WTC11 (cell line): Measurements from ENCODE around the gene MACROD2. TPM values are rescaled to one million over a fixed set of nuclear protein-coding genes. Genes with fewer than 3 reads are reported as not detected.

Source experiments
- ATAC-seq: fragments of 200-7000 bp; cut with Tn5 transposase; 2 replicates; pipeline ENCODE4 v1.10.0; 2021; ENCODE audit warnings: mild to moderate bottlenecking, moderate library complexity
- CTCF ChIA-PET: fragments of 300-600 bp; sonication (Branson Sonifier 250); formaldehyde crosslinking; loops from one replicate; lab custom pipeline; 2021; ENCODE audit warnings: antibody characterized with exemption; lab: Charles Lee
- POLR2A ChIA-PET: fragments of 350-600 bp; sonication (Branson Sonifier 250); formaldehyde crosslinking; loops from one replicate; lab custom pipeline; 2021; ENCODE audit warnings: antibody characterized with exemption; lab: Charles Lee
- DNase-seq: peaks from one replicate; pipeline ENCODE4 v3.0.0; 2021; ENCODE audit warnings: low spot score
- H3K27ac Mint-ChIP-seq: 2 replicates; pipeline ENCODE4 v1.8.0; 2021; ENCODE audit warnings: mixed read lengths
- H3K27me3 Mint-ChIP-seq: 2 replicates; pipeline ENCODE4 v1.8.0; 2021; ENCODE audit warnings: low read depth, mild to moderate bottlenecking, moderate library complexity, mixed read lengths
- H3K36me3 Mint-ChIP-seq: 2 replicates; pipeline ENCODE4 v1.8.0; 2021; ENCODE audit warnings: mixed read lengths
- H3K4me1 Mint-ChIP-seq: 2 replicates; pipeline ENCODE4 v1.8.0; 2022; ENCODE audit warnings: mixed read lengths
- H3K4me3 Mint-ChIP-seq: 2 replicates; pipeline ENCODE4 v1.8.0; 2021; ENCODE audit warnings: mild to moderate bottlenecking, moderate library complexity, mixed read lengths
- H3K9me3 Mint-ChIP-seq: 2 replicates; pipeline ENCODE4 v1.8.0; 2021; ENCODE audit warnings: mixed read lengths
- AR ChIP-seq: fragments of 250-450 bp; sonication (Bioruptor Pico); IDR thresholded peaks from 2 replicates; pipeline ENCODE4 v1.9.0; 2021; ENCODE audit warnings: mild to moderate bottlenecking
- E2F4 ChIP-seq: sonication (generic); formaldehyde crosslinking; IDR thresholded peaks from 2 replicates; pipeline ENCODE4 v1.8.1; 2022; ENCODE audit warnings: low read depth, mild to moderate bottlenecking, moderate library complexity, missing genetic modification reagents, borderline replicate concordance
- ELF4 ChIP-seq: sonication (generic); formaldehyde crosslinking; IDR thresholded peaks from 2 replicates; pipeline ENCODE4 v1.8.1; 2022; ENCODE audit warnings: low read depth, mild to moderate bottlenecking, moderate library complexity, missing genetic modification reagents
- FOXK1 ChIP-seq: sonication (generic); formaldehyde crosslinking; IDR thresholded peaks from 2 replicates; pipeline ENCODE4 v1.8.0; 2022; ENCODE audit warnings: mild to moderate bottlenecking, moderate library complexity, missing genetic modification reagents
- FOXP1 ChIP-seq: sonication (generic); formaldehyde crosslinking; IDR thresholded peaks from 2 replicates; pipeline ENCODE4 v1.8.0; 2022; ENCODE audit warnings: missing genetic modification reagents, mild to moderate bottlenecking, moderate library complexity, borderline replicate concordance
- GTF2I ChIP-seq: fragments of 250-450 bp; sonication (Bioruptor Pico); conservative IDR thresholded peaks from 2 replicates; pipeline ENCODE4 v1.4.0; 2021; ENCODE audit warnings: mild to moderate bottlenecking
- HMGA2 ChIP-seq: fragments of 250-450 bp; sonication (Bioruptor Pico); IDR thresholded peaks from 2 replicates; pipeline ENCODE4 v1.4.0; 2021; ENCODE audit warnings: mild to moderate bottlenecking, moderate library complexity
- HMGXB4 ChIP-seq: sonication (generic); formaldehyde crosslinking; IDR thresholded peaks from 2 replicates; pipeline ENCODE4 v1.8.1; 2023; ENCODE audit warnings: mild to moderate bottlenecking, moderate library complexity, missing genetic modification reagents
- IRF2 ChIP-seq: sonication (generic); formaldehyde crosslinking; IDR thresholded peaks from 2 replicates; pipeline ENCODE4 v1.8.0; 2022; ENCODE audit warnings: low read depth, missing genetic modification reagents, borderline replicate concordance
- MYBL2 ChIP-seq: sonication (generic); formaldehyde crosslinking; IDR thresholded peaks from 2 replicates; pipeline ENCODE4 v1.8.1; 2023; ENCODE audit warnings: mild to moderate bottlenecking, moderate library complexity, missing genetic modification reagents
- NFE2L1 ChIP-seq: sonication (generic); formaldehyde crosslinking; IDR thresholded peaks from 2 replicates; pipeline ENCODE4 v1.8.1; 2023; ENCODE audit warnings: missing genetic modification reagents
- NFYB ChIP-seq: sonication (generic); formaldehyde crosslinking; conservative IDR thresholded peaks from 2 replicates; pipeline ENCODE4 v1.8.0; 2022; ENCODE audit warnings: low read depth, missing genetic modification reagents
- OVOL2 ChIP-seq: fragments of 250-450 bp; sonication (Bioruptor Pico); IDR thresholded peaks from 2 replicates; pipeline ENCODE4 v1.9.0; 2021; ENCODE audit warnings: mild to moderate bottlenecking, borderline replicate concordance
- RELA ChIP-seq: sonication (generic); formaldehyde crosslinking; IDR thresholded peaks from 2 replicates; pipeline ENCODE4 v1.8.1; 2022; ENCODE audit warnings: missing genetic modification reagents, mild to moderate bottlenecking, borderline replicate concordance
- SMAD4 ChIP-seq: sonication (generic); formaldehyde crosslinking; IDR thresholded peaks from 2 replicates; pipeline ENCODE4 v1.8.0; 2022; ENCODE audit warnings: mild to moderate bottlenecking, missing genetic modification reagents
- ZBTB21 ChIP-seq: sonication (generic); formaldehyde crosslinking; IDR thresholded peaks from 2 replicates; pipeline ENCODE4 v1.8.1; 2023; ENCODE audit warnings: mild to moderate bottlenecking, missing genetic modification reagents, borderline replicate concordance
- ZMAT4 ChIP-seq: fragments of 250-450 bp; sonication (Bioruptor Pico); IDR thresholded peaks from 2 replicates; pipeline ENCODE4 v1.9.0; 2021; ENCODE audit warnings: mild to moderate bottlenecking
- ZNF138 ChIP-seq: sonication (generic); formaldehyde crosslinking; conservative IDR thresholded peaks from 2 replicates; pipeline ENCODE4 v1.8.1; 2022; ENCODE audit warnings: mild to moderate bottlenecking, moderate library complexity, missing genetic modification reagents
- ZNF317 ChIP-seq: sonication (generic); formaldehyde crosslinking; IDR thresholded peaks from 2 replicates; pipeline ENCODE4 v1.8.1; 2023; ENCODE audit warnings: low read depth, mild to moderate bottlenecking, moderate library complexity, missing genetic modification reagents, borderline replicate concordance
- ZNF396 ChIP-seq: fragments of 250-450 bp; sonication (Bioruptor Pico); IDR thresholded peaks from 2 replicates; pipeline ENCODE4 v1.8.0; 2021; ENCODE audit warnings: mild to moderate bottlenecking, moderate library complexity, borderline replicate concordance
- total RNA-seq: library from RNA; stranded (reverse); gene quantifications from 3 replicates; pipeline ENCODE4 v1.2.3, GENCODE V29; 2021
- TF ChIP-seq, protein P1 (sequence below): sonication (generic); formaldehyde crosslinking; IDR thresholded peaks from 2 replicates; pipeline ENCODE4 v1.8.1; 2023; ENCODE audit warnings: mild to moderate bottlenecking, missing genetic modification reagents, moderate library complexity
- TF ChIP-seq, protein P2 (sequence below): sonication (generic); formaldehyde crosslinking; IDR thresholded peaks from 2 replicates; pipeline ENCODE4 v1.8.0; 2022; ENCODE audit warnings: mild to moderate bottlenecking, missing genetic modification reagents

Gene MACROD2
- total RNA-seq, 1 experiment from 2014 or later, result 4.1 TPM

DNA sequence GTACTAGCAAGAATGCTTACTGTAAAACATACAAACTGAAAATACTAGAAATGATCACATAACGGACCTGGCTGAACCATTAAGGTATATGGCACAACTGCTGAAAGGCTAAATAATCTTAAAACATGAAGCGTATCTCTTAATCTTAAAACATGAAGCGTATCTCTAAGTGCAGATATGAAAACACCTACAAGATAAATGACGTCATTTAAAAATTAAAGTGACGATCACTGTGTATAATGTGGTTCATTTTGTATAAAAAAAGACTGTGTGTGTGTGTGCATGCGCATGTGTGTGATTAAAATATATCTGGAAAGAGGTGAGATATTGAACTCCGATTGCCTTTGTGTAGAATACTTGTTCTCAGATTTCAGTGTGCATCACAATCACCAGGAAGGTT, 1797.5 kb downstream of the MACROD2 start:
- Mint-ChIP-seq H3K27me3 (no peaks in the 10 kb centered on the region), H3K9me3 (no peaks in the 10 kb centered on the region), H3K4me3 (no peak overlapping the region), H3K27ac (no peak overlapping the region), H3K4me1 (peaks cover 41% of the 10 kb centered on the region), H3K36me3 (no peaks in the 10 kb centered on the region)
- TF ChIP-seq, protein P1, sequence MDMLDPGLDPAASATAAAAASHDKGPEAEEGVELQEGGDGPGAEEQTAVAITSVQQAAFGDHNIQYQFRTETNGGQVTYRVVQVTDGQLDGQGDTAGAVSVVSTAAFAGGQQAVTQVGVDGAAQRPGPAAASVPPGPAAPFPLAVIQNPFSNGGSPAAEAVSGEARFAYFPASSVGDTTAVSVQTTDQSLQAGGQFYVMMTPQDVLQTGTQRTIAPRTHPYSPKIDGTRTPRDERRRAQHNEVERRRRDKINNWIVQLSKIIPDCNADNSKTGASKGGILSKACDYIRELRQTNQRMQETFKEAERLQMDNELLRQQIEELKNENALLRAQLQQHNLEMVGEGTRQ, result no peak
- TF ChIP-seq IRF2 (no peak), SMAD4 (no peak), ZNF396 (no peak), MYBL2 (CRISPR knock-in tag) (no peak), NFYB (no peak), ZNF317 (CRISPR knock-in tag) (no peak), NFE2L1 (CRISPR knock-in tag) (no peak), ELF4 (no peak)
- TF ChIP-seq, protein P2, sequence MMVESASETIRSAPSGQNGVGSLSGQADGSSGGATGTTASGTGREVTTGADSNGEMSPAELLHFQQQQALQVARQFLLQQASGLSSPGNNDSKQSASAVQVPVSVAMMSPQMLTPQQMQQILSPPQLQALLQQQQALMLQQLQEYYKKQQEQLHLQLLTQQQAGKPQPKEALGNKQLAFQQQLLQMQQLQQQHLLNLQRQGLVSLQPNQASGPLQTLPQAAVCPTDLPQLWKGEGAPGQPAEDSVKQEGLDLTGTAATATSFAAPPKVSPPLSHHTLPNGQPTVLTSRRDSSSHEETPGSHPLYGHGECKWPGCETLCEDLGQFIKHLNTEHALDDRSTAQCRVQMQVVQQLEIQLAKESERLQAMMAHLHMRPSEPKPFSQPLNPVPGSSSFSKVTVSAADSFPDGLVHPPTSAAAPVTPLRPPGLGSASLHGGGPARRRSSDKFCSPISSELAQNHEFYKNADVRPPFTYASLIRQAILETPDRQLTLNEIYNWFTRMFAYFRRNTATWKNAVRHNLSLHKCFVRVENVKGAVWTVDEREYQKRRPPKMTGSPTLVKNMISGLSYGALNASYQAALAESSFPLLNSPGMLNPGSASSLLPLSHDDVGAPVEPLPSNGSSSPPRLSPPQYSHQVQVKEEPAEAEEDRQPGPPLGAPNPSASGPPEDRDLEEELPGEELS, result no peak
- DNase-seq (no peak), ATAC-seq (no peak)
- POLR2A ChIA-PET, result no interaction called here
- CTCF ChIA-PET, result no interaction called here

GRCh38 chr20:15794409-15794808, 1799.1 kb downstream of the MACROD2 start:
- no peaks in the 10 kb centered on the region for H3K36me3 Mint-ChIP-seq
- no peak overlapping the region for H3K27ac Mint-ChIP-seq
- H3K9me3 Mint-ChIP-seq, result peaks cover 2% of the 10 kb centered on the region
- peaks cover 25% of the 10 kb centered on the region for H3K4me1 Mint-ChIP-seq
- TF ChIP-seq HMGXB4, result no peak
- no peak for TF ChIP-seq ZNF138 (CRISPR knock-in tag)
- no peak for TF ChIP-seq ZMAT4 (CRISPR knock-in tag)
- no peak for TF ChIP-seq GTF2I
- TF ChIP-seq, protein P2, result no peak
- TF ChIP-seq MYBL2 (CRISPR knock-in tag), result no peak
- H3K4me3 Mint-ChIP-seq, result no peak overlapping the region
- ChIA-PET POLR2A (no interaction called here), CTCF (no interaction called here)
- DNase-seq (no peak), ATAC-seq (no peak)
- no peaks in the 10 kb centered on the region for H3K27me3 Mint-ChIP-seq

GRCh38 chr20:15795305-15796019, 1800.1 kb downstream of the MACROD2 start:
- no peaks in the 10 kb centered on the region for H3K27me3 Mint-ChIP-seq
- no peak overlapping the region for H3K27ac Mint-ChIP-seq
- no peak for DNase-seq
- H3K9me3 Mint-ChIP-seq, result peaks cover 10% of the 10 kb centered on the region
- no peak overlapping the region for H3K4me3 Mint-ChIP-seq
- H3K36me3 Mint-ChIP-seq, result peaks cover 4% of the 10 kb centered on the region; the same call in 1 of the 2 replicates
- H3K4me1 Mint-ChIP-seq, result peaks cover 24% of the 10 kb centered on the region
- CTCF ChIA-PET, result no interaction called here
- POLR2A ChIA-PET, result no interaction called here
- ATAC-seq, result no peak
- no peak for TF ChIP-seq AR (CRISPR knock-in tag)
- TF ChIP-seq OVOL2 (CRISPR knock-in tag), result no peak
- no peak for TF ChIP-seq FOXK1 (CRISPR knock-in tag)
- TF ChIP-seq ZBTB21 (CRISPR knock-in tag), result no peak
- no peak for TF ChIP-seq RELA (CRISPR knock-in tag)
- TF ChIP-seq E2F4 (CRISPR knock-in tag), result no peak
- no peak for TF ChIP-seq FOXP1 (CRISPR knock-in tag)
- no peak for TF ChIP-seq HMGA2 (CRISPR knock-in tag)
